ENCODE data around the gene SNAP47.

SNAP47 gene

GRCh38 chr1:227745568-227746265 lies 10.5 kb downstream of the SNAP47 start:
- Histone ChIP-seq H3K79me2 (ENCODE audit: insufficient read depth, low read length) (peaks cover 21% of the 10 kb centered on the region), H4K20me1 (ENCODE audit: low read depth, low read length) (no peaks in the 10 kb centered on the region), H3K4me2 (ENCODE audit: low read depth, low read length, poor library complexity, severe bottlenecking) (no peak overlapping the region)

GRCh38 chr1:227746676-227747075 lies 11.4 kb downstream of the SNAP47 start:
- peaks cover 21% of the 10 kb centered on the region for H3K79me2 ChIP-seq (ENCODE audit: insufficient read depth, low read length)
- no peaks in the 10 kb centered on the region for H3F3A ChIP-seq (ENCODE audit: insufficient read depth)
- H3K36me3 ChIP-seq (ENCODE audit: low read length): no peaks in the 10 kb centered on the region

More at GRCh38 chr1:227745568-227746265, 10.5 kb downstream of the SNAP47 start:
- Histone ChIP-seq H2AFZ (ENCODE audit: low read depth, low read length, severe bottlenecking) (no peak overlapping the region), H3F3A (ENCODE audit: insufficient read depth) (no peaks in the 10 kb centered on the region), H3K4me3 (ENCODE audit: insufficient read depth, low read length, poor library complexity, severe bottlenecking) (no peak overlapping the region), H3K9me3 (ENCODE audit: insufficient read depth, low read length) (no peaks in the 10 kb centered on the region), H3K36me3 (ENCODE audit: low read length) (no peaks in the 10 kb centered on the region), H3K9me2 (replicated peaks; ENCODE audit: insufficient read depth, low read length) (no peaks in the 10 kb centered on the region), H3K27me3 (ENCODE audit: low read length) (no peaks in the 10 kb centered on the region), H3K9ac (ENCODE audit: low read length) (no peak overlapping the region), H3K27ac (ENCODE audit: low read depth, low read length) (no peak overlapping the region)
- TF ChIP-seq EZH2phosphoT487 (conservative IDR thresholded peaks at IDR 0.05; ENCODE audit: low read length): no peak
- TF ChIP-seq, protein P1, sequence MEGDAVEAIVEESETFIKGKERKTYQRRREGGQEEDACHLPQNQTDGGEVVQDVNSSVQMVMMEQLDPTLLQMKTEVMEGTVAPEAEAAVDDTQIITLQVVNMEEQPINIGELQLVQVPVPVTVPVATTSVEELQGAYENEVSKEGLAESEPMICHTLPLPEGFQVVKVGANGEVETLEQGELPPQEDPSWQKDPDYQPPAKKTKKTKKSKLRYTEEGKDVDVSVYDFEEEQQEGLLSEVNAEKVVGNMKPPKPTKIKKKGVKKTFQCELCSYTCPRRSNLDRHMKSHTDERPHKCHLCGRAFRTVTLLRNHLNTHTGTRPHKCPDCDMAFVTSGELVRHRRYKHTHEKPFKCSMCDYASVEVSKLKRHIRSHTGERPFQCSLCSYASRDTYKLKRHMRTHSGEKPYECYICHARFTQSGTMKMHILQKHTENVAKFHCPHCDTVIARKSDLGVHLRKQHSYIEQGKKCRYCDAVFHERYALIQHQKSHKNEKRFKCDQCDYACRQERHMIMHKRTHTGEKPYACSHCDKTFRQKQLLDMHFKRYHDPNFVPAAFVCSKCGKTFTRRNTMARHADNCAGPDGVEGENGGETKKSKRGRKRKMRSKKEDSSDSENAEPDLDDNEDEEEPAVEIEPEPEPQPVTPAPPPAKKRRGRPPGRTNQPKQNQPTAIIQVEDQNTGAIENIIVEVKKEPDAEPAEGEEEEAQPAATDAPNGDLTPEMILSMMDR (IDR thresholded peaks at IDR 0.05; ENCODE audit: insufficient read depth, low read length, poor library complexity, severe bottlenecking): no peak

DNA sequence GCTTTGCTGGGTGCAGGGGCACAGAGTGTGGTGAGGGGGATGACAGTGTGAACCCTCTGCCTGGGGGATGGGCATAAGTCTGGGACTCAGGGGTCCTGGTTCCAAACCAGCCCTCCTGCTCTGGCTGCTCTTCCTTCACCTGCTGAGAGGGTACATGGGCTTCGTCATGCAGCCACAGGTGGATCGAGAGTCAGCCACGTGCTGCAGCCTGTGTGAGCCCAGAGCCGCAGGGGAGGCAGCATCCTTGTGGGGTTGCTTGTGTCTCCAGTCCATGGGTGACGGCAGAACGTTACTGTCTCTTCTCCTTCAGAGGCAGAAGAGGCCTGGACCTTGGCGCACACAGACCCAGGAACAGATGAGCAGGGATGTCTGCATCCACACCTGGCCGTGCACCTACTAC lies 12.1 kb downstream of the SNAP47 start:
- H3K36me3 ChIP-seq (ENCODE audit: low read length): no peaks in the 10 kb centered on the region
- no peak overlapping the region for H3K4me2 ChIP-seq (ENCODE audit: low read depth, low read length, poor library complexity, severe bottlenecking)
- H3K9ac ChIP-seq (ENCODE audit: low read length): no peak overlapping the region

More at GRCh38 chr1:227746676-227747075, 11.4 kb downstream of the SNAP47 start:
- no peak overlapping the region for H3K9ac ChIP-seq (ENCODE audit: low read length)
- no peaks in the 10 kb centered on the region for H4K20me1 ChIP-seq (ENCODE audit: low read depth, low read length)
- H2AFZ ChIP-seq (ENCODE audit: low read depth, low read length, severe bottlenecking): no peak overlapping the region
- no peak overlapping the region for H3K4me2 ChIP-seq (ENCODE audit: low read depth, low read length, poor library complexity, severe bottlenecking)
- H3K9me3 ChIP-seq (ENCODE audit: insufficient read depth, low read length): no peaks in the 10 kb centered on the region
- H3K27me3 ChIP-seq (ENCODE audit: low read length): no peaks in the 10 kb centered on the region
- no peaks in the 10 kb centered on the region for H3K9me2 ChIP-seq (replicated peaks; ENCODE audit: insufficient read depth, low read length)
- H3K4me3 ChIP-seq (ENCODE audit: insufficient read depth, low read length, poor library complexity, severe bottlenecking): no peak overlapping the region
- H3K27ac ChIP-seq (ENCODE audit: low read depth, low read length): no peak overlapping the region
- TF ChIP-seq, protein P1 (IDR thresholded peaks at IDR 0.05; ENCODE audit: insufficient read depth, low read length, poor library complexity, severe bottlenecking): no peak
- no peak for TF ChIP-seq EZH2phosphoT487 (conservative IDR thresholded peaks at IDR 0.05; ENCODE audit: low read length)

More for the DNA sequence above, 12.1 kb downstream of the SNAP47 start:
- Histone ChIP-seq H2AFZ (ENCODE audit: low read depth, low read length, severe bottlenecking) (no peak overlapping the region), H3K27ac (ENCODE audit: low read depth, low read length) (no peak overlapping the region), H3K27me3 (ENCODE audit: low read length) (no peaks in the 10 kb centered on the region), H3K9me3 (ENCODE audit: insufficient read depth, low read length) (no peaks in the 10 kb centered on the region), H3K9me2 (replicated peaks; ENCODE audit: insufficient read depth, low read length) (no peaks in the 10 kb centered on the region), H3F3A (ENCODE audit: insufficient read depth) (no peaks in the 10 kb centered on the region), H4K20me1 (ENCODE audit: low read depth, low read length) (no peaks in the 10 kb centered on the region), H3K4me3 (ENCODE audit: insufficient read depth, low read length, poor library complexity, severe bottlenecking) (no peak overlapping the region), H3K79me2 (ENCODE audit: insufficient read depth, low read length) (peaks cover 18% of the 10 kb centered on the region)
- TF ChIP-seq, protein P1 (IDR thresholded peaks at IDR 0.05; ENCODE audit: insufficient read depth, low read length, poor library complexity, severe bottlenecking): no peak
- TF ChIP-seq EZH2phosphoT487 (conservative IDR thresholded peaks at IDR 0.05; ENCODE audit: low read length): no peak
